ENCODE measurements around the gene BOC.

BOC gene

DNA sequence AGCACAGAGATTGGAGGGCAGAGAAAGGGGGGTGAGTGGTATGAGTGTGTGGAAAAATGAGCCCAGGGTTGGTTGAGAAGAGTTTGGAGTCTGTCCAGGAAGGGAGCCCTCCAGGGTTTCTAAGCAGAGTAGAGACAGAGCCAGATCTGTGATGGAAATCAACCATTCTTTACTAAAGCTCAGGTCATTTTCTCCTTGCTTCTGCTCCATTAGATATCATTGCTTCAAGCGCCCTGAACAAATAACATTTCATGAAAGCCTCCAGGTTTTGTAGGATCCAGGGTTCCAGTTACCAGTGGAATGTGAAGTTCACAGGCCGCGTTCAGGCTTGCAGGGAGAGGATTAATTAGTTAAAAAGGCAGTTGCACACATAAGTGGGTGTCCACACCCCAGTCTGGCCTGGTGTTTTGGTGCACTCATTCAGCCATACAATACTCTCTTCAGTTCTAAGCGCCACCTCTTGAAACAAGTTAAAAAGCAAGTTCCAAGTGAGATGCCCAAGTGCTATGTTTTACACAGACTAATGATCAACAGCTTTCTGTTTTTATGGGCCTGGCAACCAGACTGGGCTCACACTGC is 16.4 kb upstream of the BOC start:
- DNase-seq, result no peak

- DNase-seq, result no peak
Measured at GRCh38 chr3:113200351-113200750, 11.0 kb upstream of the BOC start.

DNA sequence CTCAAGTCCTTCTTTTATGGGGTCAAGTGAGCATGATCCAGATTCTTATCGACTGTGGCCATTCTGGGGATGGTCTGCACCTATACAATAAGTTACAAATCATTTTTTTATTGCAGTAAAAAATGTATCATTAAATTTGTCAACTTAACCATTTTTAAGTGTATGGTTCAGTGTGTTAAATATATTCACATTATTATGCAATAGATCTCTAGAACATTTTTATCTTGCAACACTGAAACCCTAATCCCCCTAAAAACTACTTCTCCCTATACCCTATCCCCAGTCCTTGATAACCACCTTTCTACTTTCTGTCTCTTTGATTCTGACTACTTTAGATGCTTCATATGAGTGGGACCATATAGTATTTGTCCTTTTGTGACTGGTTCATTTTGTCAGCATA is 10.4 kb upstream of the BOC start:
- no peak for DNase-seq

GRCh38 chr3:113204371-113204770 is 7.0 kb upstream of the BOC start:
- no peak for DNase-seq

DNA sequence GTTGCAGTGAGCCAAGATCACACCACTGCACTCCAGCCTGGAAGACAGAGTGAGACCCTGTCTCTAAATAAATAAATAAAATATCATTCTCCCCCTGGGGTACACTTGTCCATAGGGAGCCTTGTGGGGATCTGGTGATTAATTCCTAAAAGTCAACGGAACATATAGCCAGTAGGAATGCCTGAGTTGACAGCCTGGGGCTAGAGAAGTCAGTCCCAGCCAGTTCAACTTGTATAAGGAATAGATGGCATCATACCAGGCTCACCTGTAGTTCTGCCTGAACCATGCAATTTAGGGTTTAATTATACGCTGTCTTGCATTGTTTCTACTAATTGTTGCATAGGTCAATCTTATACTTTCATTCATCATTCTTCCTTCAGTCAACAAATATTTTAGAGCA is 5.9 kb upstream of the BOC start:
- no peak for DNase-seq

GRCh38 chr3:113210604-113211329 is 590 bp upstream of the BOC start:
- no peak for DNase-seq

- no peak for DNase-seq
Measured at GRCh38 chr3:113212150-113212843, 940 bp downstream of the BOC start.

- DNase-seq, result no peak
Measured at GRCh38 chr3:113212844-113213375, 1.6 kb downstream of the BOC start.

DNA sequence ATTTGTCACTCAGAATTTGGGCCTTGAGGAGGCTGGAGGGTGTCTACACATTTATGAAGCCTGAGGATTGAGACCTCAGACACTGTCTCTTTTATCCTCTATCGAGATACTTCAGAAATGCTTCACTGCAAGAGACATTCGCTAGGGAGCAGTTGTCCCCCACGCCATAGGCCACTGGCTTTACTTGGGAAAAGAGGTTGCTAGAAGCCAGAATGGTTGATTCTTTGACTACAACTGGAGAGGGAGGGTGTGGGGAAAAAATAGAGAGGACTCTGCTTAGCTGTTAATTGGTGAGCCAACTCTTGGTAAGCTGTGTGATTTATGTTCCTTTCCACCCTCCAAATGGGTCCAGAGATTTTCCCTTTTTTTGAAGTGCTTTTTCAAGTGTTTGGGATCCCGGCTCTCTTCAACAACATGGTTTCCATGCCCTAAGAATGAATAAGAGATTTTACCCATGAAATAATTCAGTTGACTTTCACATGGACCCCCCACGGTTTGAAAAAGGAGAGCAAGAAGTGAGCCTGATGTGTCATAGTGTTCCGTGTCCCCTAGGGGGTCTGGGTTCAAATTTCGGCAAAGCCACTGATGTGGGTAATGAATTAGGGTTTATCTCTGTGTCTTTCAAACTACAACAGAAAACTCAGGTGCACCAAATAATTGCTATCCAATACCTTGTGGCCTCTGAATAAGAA is 2.7 kb downstream of the BOC start:
- no peak for DNase-seq

DNA sequence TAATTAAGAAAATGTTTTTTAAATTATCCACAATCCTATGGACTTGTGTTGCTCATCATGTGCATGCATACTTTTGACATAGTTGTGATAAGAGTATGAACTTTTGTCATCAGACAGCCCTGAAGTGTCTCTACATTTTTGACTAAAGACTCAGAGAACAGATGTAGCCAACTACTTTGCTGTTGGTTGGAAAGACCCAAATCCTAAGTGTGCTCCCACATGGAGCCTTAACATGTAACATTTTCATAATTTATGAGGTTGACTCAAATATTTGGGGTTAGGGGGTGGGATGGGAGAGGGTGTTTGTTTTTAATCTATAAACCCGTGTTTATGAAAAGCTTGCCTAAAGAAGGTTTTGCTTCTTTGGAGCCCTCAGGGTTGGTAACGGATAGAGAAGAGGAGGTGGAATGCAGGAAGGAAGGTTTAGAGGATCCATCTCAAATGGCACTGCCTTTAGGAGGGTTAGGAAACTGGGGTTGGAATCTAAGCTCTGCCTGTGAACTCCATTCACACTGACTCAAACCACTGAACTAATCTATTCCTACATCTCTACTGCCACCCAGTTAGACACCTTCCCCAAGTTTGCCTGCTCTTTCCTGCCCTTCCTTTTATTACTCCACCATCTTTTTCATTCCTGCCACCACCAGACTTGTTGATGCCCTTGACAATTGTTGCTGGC is 3.7 kb downstream of the BOC start:
- DNase-seq, result no peak

DNA sequence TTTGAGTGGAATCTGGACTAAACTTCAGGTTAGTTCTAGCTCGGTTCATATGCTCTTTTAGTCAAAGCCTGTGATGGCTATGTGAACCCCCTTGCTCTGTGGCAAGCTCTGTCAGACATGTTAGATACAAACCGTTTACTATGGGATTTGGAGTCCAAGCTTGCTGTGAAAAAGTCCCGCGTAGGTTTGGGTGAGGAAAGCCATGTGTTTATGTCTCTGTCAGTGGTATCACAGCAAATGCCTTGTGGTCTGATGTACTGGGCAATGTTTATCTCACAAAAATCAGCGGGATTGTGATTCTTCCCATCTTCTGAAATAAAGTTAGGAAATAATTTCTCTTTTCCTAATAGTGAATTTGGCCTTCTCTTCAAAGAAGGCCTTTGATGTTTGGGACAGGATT is 5.0 kb downstream of the BOC start:
- DNase-seq, result no peak

DNA sequence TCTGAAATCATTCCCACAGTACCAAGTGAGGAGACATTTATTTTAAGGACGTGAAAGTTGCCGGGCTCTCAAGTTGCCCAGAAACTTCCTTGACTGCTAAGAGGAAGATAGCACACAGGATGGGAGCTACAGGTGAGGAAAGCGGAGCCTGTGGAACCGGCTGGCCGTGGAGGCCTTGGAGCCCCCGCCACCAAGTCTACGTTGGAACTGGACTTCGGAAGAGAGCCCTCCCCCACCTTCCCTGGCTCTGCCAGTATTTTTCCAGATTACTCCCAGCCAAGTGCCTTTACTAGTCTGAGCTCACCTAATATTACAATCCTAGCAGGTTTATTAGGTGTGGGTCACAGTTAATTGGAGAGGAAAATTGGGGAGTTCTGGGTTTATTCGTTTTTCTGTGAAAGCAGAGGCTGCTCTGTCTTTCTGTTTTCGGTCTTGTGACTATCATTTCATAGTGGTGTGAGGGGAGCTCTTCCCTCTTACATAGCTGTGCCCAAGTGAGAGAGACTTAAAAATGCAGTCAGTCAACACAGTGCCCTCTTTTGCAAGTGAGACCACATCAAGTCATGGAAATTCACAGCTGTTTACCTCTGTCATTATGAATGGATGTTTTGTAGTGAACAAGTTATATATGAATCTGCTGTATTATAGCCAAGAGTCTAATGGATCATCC is 6.8 kb downstream of the BOC start:
- DNase-seq, result no peak

- DNase-seq, result no peak
Measured at GRCh38 chr3:113218681-113219045, 7.3 kb downstream of the BOC start.

DNA sequence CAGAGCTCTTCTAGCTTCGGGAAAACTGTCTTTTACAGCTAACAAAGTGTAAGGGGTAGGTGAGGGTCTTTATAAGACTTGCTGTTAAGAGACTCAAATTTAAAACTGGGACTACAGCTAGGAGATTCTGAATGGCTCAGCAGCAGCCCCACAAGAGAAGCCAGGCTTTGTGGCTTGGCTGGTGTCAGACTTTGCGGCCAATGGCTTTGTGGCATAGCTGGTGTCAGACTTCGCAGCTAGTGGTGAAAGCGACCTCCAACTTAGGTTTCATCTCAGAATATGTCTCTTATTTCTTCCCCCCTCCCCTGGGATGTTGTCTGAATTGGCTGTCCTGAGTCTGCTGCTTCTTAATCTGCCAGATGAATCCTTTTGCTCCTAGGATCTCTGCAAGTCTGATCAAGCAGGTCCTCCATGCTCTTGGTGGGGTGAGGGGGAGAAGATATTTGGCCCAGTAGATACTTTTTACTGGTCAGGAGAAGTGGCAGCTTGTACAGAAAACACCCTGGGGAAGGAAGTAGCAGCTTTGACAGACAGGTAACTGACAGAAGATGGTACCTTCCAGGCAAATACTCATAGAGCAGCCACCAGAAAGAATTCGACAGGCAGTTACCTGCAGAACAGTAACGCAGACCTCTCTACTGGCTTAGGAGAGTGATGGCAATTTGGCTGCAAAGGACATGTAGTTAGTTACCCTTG is 8.4 kb downstream of the BOC start:
- DNase-seq, result no peak

- no peak for DNase-seq
Measured at GRCh38 chr3:113220721-113221120, 9.4 kb downstream of the BOC start.

DNA sequence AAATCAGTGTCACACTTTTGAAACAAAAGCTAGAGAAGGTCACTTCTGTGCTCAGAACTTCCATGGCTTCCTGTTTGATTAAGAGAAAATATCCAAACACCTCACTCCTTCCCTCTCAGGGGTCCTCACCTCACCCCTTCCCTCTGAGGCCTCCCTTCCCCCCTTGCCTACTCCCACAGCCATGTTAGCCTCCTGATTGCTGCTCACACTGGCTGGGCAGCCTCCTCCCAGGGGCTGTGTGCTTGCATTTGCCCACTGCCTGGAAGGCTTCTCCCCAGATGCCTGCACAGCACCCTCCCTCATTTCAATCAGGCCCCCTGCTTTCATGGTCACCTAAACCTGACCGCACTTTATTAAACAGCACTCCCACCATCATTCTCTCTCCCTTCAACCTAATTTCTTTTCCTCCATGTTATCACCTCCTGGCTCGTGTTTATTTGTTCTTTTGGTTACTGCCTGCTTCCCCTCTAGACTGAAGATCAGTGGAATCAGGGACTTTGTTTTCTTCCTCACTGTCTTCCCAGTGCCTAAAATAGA is 10.4 kb downstream of the BOC start:
- no peak for DNase-seq

DNA sequence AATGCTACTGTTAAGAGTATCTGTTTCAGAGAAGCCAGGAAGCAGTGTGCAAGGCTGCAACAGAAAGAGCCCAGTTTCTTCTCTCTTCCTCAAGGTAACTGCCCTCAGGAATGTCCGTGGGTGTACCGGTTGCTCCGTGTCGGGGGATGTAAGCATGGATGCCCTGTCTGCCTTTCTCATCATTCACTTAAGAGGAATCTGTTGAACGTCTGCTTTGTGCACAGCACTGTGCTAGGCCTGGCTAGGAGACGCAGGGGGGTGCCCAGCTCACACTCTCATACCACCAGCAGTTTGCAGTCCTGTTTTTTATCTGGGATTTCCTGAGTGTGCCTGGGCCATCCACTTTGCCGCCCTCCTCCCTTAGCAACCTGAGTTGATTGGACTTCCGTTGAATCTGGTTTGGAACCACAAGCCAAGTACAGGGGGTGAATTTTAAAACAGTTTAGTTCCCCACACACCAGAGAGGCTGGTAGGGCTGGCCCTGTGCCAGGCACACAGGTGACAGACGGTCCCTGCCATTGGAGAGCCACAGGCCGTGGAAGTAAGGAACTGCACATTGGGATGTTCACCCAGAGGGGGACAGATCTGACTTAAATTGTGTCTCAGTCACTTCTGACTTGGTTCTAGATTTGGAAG is 11.2 kb downstream of the BOC start:
- peak in 1 of 2 experiments; percentile 39 for DNase-seq

DNA sequence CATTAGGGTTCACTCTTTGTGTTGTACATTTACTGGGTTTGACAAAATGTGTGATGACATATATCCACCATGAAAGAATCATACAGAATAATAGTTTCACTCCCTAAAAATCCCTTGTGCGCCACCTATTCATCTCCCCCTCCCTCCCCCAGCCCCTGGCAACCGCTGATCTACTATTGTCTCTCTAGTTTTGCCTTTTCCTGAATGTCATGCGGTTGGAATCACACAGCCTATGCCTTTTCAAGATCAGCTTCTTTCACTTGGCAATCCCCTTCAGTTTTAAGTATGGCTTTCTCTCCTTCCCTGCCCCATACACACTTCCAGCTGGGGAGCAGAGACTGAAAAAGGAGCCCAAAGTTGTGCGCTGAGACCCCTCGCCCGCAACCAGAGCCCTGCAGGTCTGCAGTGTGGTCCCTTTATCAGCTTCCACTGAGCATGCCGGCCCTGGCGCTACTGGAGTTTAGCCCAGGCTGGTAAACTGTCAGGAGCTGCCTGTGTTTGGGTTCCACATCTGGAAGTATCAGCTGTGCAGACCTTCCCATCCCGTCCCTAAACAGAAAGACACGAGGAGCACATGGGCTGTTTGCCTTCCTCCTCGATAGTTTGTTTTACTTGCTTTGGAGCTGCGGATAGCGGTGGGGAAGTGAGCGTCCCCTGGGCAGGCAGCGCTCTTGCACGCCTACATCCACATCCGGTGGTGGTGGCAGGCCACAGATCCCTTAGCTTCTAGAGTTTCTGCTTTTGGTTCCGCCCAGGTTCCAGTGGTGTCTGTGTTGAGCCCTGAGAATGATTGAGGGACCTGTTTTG is 12.3 kb downstream of the BOC start:
- no peak for DNase-seq

- no peak for DNase-seq
Measured at GRCh38 chr3:113225286-113225685, 13.9 kb downstream of the BOC start.

DNA sequence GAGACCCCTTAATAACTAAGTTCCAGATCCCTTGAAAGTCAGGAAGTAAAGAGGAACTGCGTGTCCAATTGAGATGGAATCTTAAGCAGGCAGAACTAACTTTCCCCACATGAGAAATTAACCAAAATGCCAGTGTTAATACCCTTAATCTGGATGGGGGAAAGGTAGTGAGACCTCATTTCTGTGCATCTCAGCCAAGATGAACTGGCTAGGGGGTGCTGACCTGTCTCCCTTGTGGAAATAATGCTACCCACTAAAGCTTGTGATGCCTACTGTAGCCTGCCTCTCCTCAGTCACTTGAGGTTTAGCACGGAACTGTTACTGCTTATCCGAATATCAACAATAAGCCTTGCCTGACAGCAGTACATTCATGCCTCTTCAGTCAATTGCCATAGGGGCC is 15.1 kb downstream of the BOC start:
- DNase-seq, result no peak

All from SHP77 (cell line).